Activated T-helper 1 cell treated with anti-CD3 and anti-CD28 coated beads, Interleukin-2, amount 50 U/mL, for 16 hours (primary cell): ENCODE results near the gene SIPA1L2.

ENCODE experiments used
- DNase-seq, 2 donors: peaks; one replicate each; pipeline ENCODE4 v3.0.0-alpha.2; 2020; ENCODE audit warnings: low read depth in 1 of 2, low spot score in 1 of 2

Gene SIPA1L2

DNA sequence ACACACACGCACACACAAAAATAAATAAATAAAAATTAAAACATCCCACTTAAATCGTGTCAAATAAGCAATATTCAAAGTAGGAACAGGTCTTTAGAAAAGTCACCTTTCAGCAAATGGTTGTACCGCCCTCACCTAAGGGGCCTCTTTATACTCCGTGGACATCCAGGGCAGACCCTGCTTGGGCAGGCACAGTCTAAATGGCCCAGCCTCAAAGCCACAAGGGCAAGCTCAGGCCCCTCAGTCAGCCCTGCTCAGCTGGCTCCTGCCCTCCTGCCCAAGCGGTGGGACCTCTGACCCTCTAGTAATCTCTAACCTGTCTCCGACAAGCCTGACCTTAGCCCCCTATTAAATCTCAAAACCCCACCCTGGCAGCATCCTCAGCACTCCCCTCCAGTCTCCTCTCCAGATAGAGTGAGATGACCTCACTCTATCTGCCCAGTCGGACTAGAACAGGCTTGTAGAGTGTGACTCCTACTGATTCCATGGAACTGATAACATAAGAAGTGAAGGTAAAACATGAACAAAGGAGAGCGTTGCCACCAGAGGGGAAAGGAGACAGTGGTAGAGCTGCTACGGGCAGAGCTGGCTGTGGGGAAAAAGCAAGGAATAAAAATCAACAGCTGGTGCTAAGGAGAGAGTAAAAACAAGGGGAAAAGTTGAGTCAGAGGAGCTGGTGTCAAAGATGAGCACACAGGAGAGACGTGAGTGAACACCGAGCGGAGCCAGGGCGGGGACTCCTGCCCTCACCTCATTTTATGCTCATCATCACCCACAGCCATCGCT is 36.0 kb downstream of the SIPA1L2 start:
- DNase-seq, result no peak

GRCh38 chr1:232591344-232591743 is 38.6 kb downstream of the SIPA1L2 start:
- DNase-seq, result no peak

DNA sequence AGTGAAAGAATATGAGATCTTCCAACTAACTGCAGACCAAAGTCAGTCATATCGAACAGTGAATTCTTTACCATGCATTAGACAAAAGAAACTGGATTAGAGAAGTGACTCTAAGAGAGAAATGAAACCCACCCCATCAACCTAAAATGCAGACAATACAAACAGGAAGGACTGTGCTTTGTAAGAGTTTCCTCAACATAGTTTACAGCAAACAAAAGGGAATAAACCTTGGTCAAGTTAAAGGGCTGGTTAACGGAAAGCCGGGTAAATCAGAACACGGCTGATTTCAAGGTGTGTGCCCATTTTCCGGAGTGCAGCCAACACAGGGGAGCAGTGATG is 39.2 kb downstream of the SIPA1L2 start:
- DNase-seq, result no peak

DNA sequence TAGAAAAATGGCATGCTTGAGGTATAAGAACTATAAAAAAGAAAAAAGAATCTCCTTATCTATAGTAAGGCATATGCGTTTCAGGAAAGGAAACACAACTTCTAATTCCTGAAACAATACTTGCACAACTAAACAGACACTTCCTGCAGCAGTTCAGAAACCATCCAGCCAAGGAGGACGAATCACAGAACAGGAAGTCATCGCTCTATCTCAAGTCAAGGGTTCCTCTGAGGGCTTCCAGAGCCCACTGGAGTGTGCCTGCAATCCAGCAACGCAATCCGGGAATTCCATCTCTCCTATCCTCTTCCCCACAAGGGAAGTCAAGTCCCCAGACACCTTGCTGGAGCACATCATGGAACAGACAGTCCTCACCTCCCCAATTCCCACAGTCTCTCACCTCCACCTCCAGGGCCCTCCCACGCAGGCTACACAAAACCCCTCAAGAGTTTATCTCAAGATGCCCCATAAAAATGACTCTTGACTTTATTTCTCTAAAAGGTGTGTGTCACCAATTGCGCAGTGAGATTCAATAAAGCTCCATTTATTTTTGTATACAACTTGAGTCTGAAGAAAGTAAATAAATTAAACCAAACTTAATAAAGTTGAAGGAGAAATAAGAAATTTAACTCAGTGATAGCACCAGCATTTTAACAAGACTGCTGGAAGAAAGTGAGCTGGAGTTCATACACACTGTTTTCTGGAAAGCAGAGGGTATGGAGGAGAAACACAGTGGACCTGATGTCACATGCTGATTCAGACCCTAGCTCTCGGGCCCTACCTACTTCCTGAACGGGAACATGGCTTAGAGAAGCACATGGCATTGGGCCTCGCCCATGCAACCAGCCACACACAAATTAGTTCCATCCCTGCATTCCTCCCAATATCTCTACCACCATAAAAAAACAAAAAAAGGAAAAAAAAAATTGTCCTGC is 39.9 kb downstream of the SIPA1L2 start:
- no peak for DNase-seq

DNA sequence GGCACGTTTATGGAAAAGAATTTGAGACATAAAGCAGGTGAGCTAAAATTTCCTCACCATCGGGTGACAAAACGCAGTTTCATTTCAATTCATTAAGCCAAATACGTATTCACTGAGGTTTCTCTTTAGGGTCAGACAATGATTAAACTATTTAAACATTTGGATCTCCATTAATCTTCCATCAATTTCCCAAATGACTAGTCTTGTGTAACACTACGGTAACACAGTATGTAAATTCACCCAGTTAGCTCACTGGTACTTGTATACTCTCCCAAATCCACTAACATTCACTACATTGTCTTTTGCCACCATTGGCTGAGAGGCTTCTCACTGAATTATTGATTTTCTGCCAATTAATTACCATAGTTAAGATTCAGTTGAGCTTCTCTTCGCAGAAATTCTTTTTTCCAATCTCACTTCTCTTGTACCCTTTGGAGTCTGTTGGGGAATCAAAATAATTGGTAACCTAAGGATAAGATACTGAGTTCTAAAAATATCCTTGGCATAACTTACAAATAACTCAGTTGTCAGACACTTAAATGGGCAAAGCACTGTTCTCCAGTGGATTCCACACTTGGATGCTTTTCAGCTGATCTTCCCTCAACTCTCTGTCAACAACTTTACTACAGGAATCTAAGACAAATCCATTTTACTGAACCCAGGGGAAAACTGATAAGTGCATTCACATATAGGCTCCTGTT is 40.7 kb downstream of the SIPA1L2 start:
- no peak for DNase-seq

DNA sequence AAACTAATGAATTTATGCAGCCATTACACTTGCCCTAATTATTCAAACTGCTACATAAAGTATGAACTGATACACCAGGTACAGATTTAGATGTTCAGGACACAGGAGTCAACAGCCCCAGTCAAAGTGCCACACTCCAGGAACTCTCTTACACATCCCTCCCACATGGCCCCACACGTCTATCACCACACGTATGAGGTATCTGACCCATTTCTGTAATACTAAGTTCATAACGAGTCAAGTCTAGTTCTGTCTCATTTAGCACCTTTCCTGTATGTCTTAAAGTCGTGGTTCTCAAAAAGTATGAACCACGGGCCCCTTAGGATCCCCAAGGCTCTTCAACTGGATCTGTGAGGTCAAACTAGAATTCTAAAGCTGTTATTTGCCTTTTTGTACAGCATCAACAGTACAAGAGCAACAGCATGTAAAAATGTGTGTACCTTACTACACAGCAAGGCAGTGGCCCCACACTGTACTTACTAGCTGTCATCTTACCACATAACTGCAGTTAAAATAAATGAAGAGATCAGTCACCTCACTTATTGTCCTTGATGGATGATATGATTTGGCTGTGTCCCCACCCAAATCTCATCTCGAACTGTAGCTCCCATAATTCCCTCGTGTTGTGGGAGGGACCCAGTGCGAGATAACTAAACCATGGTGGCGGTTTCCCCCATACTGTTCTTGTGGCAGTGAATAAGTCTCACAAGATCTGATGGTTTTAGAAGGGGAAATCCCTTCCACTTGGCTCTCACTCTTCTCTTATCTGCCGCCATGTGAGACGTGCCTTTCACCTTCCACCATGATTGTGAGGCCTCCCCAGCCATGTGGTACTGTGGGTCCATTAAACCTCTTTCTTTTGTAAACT is 42.6 kb downstream of the SIPA1L2 start:
- DNase-seq, result no peak

DNA sequence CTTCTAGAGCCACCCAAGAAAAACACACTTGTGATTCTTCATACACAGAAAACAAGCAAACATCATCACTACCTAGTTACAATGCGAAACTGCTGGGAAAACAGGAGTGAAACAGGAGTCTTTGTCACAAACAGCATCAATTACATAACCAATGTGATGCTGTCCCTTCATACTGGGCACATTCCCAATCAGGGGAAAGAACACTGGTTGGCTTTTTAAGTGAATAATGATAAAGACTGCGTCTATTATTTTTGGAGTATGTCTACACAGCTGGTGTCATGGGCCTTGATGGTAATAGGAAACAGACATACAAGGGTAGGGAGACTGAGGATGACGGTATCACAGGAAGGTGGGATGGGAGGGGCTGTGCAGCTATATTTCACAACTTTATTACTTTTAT is 43.3 kb downstream of the SIPA1L2 start:
- no peak for DNase-seq

GRCh38 chr1:232585486-232585885 is 44.4 kb downstream of the SIPA1L2 start:
- DNase-seq, result no peak

DNA sequence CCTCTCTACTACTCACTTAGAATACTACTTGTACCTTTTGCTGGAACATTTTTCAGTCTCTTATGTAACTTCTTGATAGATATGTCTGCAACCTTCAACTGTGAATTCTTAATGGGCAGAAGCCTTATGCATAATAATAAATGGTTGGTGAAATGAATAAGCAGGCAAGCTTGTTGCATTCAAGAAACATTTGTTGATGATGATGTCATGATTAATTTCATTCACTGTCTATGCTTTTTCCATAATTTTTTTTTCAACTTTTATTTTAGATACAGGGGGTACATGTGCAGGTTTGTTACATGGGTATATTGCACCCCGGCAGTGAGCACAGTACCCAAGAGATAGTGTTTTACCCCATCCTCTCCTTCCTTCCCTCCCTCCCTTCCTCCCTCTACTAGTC is 48.0 kb downstream of the SIPA1L2 start:
- DNase-seq, result no peak
